Stimulated activated naive B cell treated with anti-CD40 and anti-IgM and Interleukin-4, amounts not matched to agents 10 μg/mL and 1 μg/mL and 100 μg/mL, for 72 hours (primary cell): ENCODE results near the gene ADCY4.
"Not testable (repeated sequence)": the region's sequence is repeated elsewhere in the genome, so short reads cannot be mapped to it uniquely, and the experiment has no call there.

Experiments
- ATAC-seq, 2 donors: fragments of 150-1000 bp; cut with Tn5 transposase; replicated peaks; 2 replicates each; pipeline ENCODE4 v1.10.0; 2021; ENCODE audit warnings: moderate library complexity in 1 of 2
- DNase-seq: peaks from one replicate; pipeline ENCODE4 v3.0.0; 2021
- H3K27ac Mint-ChIP-seq: one replicate; pipeline ENCODE4 v1.8.0; 2022; ENCODE audit warnings: mild to moderate bottlenecking, mixed read lengths
- H3K27me3 Mint-ChIP-seq, 2 donors: one replicate each; pipeline ENCODE4 v1.8.0; 2022; ENCODE audit warnings: mixed read lengths in 2 of 2
- H3K36me3 Mint-ChIP-seq, 2 donors: one replicate each; pipeline ENCODE4 v1.8.0; 2022; ENCODE audit warnings: mixed read lengths in 2 of 2, mild to moderate bottlenecking in 1 of 2
- H3K4me1 Mint-ChIP-seq, 2 donors: one replicate each; pipeline ENCODE4 v1.8.0; 2022; ENCODE audit warnings: mixed read lengths in 2 of 2, mild to moderate bottlenecking in 1 of 2
- H3K4me3 Mint-ChIP-seq, 2 donors: one replicate each; pipeline ENCODE4 v1.8.0; 2022; ENCODE audit warnings: mild to moderate bottlenecking in 2 of 2, mixed read lengths in 2 of 2, moderate library complexity in 1 of 2
- H3K9me3 Mint-ChIP-seq, 2 donors: one replicate each; pipeline ENCODE4 v1.8.0; 2022; ENCODE audit warnings: mixed read lengths in 2 of 2, mild to moderate bottlenecking in 1 of 2

ADCY4 gene

DNA sequence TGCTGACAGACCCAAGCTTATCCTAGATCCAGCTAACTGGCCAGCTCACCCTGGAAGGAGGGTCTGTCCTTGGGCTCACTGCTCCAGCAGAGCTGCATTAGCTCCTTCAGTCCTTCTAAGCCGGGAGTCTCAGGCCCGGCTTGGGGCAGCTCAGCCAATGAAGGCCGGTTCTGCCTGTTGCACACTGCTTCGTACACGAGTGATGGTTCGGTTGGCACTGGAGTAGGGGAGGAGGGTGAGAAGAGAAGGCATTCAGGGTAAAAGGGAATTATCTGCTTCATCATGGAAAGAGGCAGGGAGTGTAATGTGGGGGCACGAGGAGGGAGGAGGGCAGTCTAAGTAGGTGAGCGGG, 2.9 kb upstream of the ADCY4 start:
- ATAC-seq (no peak), DNase-seq (no peak)
- Mint-ChIP-seq H3K27me3 (peaks cover 22 to 24% of the 10 kb centered on the region in 2 donors), H3K9me3 (no peaks in the 10 kb centered on the region), H3K27ac (no peak overlapping the region), H3K4me3 (peak overlapping the region in 1 of 2 donors; percentile 36), H3K36me3 (peaks cover 16 to 25% of the 10 kb centered on the region in 2 donors), H3K4me1 (peaks cover 31 to 52% of the 10 kb centered on the region in 2 donors)

DNA sequence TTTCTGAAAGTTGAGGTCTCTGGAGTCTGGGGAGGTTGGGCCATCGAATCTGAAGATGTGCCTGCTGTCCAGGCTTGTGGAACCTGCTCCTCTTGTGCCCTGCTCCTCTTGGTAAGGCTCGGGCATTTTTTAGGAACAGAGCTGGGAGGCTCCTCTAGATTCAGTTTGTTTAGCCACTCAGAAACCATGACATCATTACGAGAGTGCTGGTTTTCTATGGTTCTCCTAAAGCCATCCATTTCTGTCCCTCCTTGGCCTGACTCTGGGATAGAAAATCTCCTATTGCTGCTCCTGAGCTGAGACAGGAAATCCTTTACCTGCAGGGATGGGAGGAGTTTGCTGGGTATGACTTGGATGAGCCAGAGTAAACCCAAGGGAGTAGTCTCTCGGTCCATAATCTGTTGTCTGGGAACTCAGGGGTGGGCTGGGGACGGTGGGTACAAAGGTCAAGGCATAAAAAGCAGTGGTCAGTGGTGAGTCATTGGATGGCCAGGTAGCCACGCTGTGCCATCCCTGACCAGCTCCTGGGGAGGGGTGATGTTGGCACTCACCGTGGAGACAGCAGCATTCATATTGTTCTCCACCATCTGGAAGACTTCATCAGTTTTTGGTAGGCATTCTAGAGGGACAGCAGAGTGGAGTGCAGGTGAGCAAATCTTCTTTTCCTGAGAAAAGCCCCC, 2.4 kb upstream of the ADCY4 start:
- ATAC-seq (no peak), DNase-seq (no peak)
- Mint-ChIP-seq H3K4me1 (peaks cover 35 to 57% of the 10 kb centered on the region in 2 donors), H3K9me3 (no peaks in the 10 kb centered on the region), H3K4me3 (no peak overlapping the region), H3K27ac (no peak overlapping the region), H3K36me3 (peaks cover 16 to 25% of the 10 kb centered on the region in 2 donors), H3K27me3 (peaks cover 21 to 29% of the 10 kb centered on the region in 2 donors)

GRCh38 chr14:24335461-24336171, 745 bp upstream of the ADCY4 start:
- DNase-seq: no peak
- no peak overlapping the region for H3K27ac Mint-ChIP-seq
- H3K4me3 Mint-ChIP-seq: peak overlapping the region in 1 of 2 donors; percentile 57
- peaks cover 38 to 65% of the 10 kb centered on the region in 2 donors for H3K4me1 Mint-ChIP-seq
- peaks cover 16 to 39% of the 10 kb centered on the region in 2 donors for H3K27me3 Mint-ChIP-seq
- H3K36me3 Mint-ChIP-seq: peaks cover 16 to 25% of the 10 kb centered on the region in 2 donors
- no peaks in the 10 kb centered on the region for H3K9me3 Mint-ChIP-seq
- no peak for ATAC-seq

DNA sequence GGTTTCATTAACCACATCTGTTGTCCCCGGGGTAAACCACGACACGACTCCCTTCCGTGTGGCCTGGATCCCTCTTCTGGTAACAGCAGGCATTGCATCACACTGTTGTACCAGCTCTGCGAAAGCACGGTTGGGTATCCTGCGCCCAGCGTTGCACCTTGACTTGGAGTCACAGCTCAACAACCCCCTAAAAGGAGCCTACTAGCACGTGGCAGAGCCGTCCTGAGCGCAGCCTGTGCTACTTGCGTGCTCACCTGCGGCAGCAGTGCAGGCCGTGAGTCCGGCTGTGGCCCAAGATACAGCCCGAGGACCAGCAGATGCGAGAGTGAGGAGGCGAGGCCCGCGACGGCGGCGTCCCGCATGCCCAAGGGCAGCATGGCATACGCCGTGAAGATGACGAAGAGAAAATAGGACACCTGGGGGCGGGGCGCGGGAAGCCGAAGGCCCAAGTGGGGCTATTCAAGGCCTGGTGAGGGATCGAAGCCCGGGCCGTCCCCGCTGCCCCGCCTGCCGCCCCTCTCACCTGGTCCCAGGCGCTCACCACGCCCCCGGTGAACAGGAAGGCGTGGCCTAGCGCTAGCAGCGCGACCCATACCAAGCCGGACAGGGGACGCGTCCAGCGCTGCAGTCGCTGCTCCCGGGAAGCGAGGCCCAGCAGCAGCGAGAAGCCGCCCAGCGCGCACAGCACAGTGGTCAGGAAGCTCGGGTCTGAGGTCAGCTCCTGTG, 2.4 kb downstream of the ADCY4 start:
- H3K27me3 Mint-ChIP-seq: peaks cover 16 to 39% of the 10 kb centered on the region in 2 donors
- H3K9me3 Mint-ChIP-seq: no peaks in the 10 kb centered on the region
- ATAC-seq (peak; percentile 88 to 91), DNase-seq (peak; percentile 84)
- peaks cover 10 to 15% of the 10 kb centered on the region in 2 donors for H3K36me3 Mint-ChIP-seq
- peaks cover 24 to 38% of the 10 kb centered on the region in 2 donors for H3K4me1 Mint-ChIP-seq
- peak overlapping the region; percentile 77 for H3K27ac Mint-ChIP-seq
- peak overlapping the region; percentile 82 to 87 for H3K4me3 Mint-ChIP-seq

GRCh38 chr14:24331731-24332267, 3.1 kb downstream of the ADCY4 start:
- no peak for ATAC-seq
- Mint-ChIP-seq H3K27ac (peak overlapping the region; percentile 77), H3K4me3 (peak overlapping the region; percentile 82 to 87), H3K4me1 (peaks cover 24 to 38% of the 10 kb centered on the region in 2 donors), H3K36me3 (peaks cover 4 to 13% of the 10 kb centered on the region in 2 donors), H3K27me3 (peaks cover 16 to 39% of the 10 kb centered on the region in 2 donors), H3K9me3 (no peaks in the 10 kb centered on the region)
- no peak for DNase-seq

DNA sequence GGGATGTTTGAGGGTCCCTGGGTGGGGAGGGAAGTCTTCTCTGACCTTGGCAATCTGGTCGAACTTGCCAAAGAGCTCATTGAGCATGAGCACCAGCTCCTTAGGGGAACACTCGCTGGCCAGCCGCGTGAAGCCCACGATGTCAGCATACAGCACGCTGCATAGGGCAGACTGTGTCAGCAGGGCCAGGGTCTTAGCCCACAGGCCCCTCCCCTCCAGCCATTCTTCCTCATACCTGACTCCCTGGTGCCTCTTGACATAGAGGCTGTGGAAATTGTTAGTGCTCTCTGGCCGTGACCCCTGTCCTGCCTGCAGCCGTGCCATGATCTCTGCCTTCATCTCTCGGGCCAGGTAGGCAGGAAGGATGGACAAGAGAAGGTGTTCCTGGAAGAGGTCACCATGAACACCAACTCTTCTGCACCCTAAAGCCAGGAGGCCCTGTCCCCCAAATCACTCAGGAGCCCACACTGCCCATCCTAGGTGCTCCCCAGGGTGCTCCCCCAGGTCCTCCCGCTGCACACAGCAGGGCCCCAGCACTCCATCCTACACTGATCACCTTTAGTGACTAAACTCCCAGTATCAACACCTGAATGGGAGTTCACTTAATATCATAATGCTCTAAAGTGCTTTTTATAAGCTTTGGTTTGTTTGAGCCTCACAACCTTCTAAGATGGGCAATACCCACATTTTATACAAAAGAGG, 3.7 kb downstream of the ADCY4 start:
- Mint-ChIP-seq H3K27me3 (peaks cover 16 to 39% of the 10 kb centered on the region in 2 donors), H3K27ac (no peak overlapping the region), H3K4me1 (peaks cover 24 to 38% of the 10 kb centered on the region in 2 donors)

GRCh38 chr14:24329736-24330135, 5.1 kb downstream of the ADCY4 start:
- no peak for ATAC-seq
- Mint-ChIP-seq H3K27me3 (peaks cover 9 to 31% of the 10 kb centered on the region in 2 donors), H3K36me3 (no peaks in the 10 kb centered on the region), H3K4me3 (no peak overlapping the region), H3K4me1 (peaks cover 18 to 30% of the 10 kb centered on the region in 2 donors), H3K27ac (no peak overlapping the region), H3K9me3 (no peaks in the 10 kb centered on the region)
- DNase-seq: no peak

More for the DNA sequence above, 3.7 kb downstream of the ADCY4 start:
- Mint-ChIP-seq H3K4me3 (no peak overlapping the region), H3K36me3 (peaks cover under 1 to 8% of the 10 kb centered on the region in 2 donors), H3K9me3 (no peaks in the 10 kb centered on the region)
- DNase-seq (no peak), ATAC-seq (no peak)

DNA sequence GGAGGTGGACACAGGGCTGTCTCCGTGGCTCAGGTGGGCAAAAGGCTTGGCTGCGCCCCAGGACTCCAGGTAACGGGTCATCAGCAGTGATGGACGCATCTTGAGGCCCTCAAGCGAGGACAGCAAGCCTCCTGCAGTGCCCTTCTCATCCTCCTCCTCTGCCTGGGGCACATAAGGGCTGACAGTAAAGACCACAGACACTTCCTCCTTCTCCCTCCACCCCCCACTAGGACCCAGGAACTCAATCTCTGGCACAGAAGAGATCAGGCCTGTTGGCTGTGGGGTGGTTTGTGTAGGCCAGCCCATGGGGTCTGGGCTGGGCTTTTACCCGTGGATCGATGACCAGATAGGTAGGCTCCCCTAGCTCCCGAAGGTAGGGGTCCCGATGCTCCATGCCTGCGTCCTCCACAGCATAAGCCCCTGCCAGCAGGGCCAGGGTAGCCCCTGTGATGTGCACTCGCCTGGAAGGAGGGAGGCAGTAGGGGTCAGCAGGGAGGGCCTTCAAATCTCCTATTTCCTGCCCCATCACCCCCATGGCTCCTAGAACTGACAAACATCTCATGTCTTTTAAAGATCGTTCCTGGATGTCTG, 5.7 kb downstream of the ADCY4 start:
- DNase-seq: no peak
- H3K9me3 Mint-ChIP-seq: no peaks in the 10 kb centered on the region
- peaks cover 11 to 25% of the 10 kb centered on the region in 2 donors for H3K27me3 Mint-ChIP-seq
- no peak overlapping the region for H3K4me3 Mint-ChIP-seq
- no peaks in the 10 kb centered on the region for H3K36me3 Mint-ChIP-seq
- ATAC-seq: no peak
- H3K27ac Mint-ChIP-seq: no peak overlapping the region
- H3K4me1 Mint-ChIP-seq: peaks cover 14 to 25% of the 10 kb centered on the region in 2 donors

DNA sequence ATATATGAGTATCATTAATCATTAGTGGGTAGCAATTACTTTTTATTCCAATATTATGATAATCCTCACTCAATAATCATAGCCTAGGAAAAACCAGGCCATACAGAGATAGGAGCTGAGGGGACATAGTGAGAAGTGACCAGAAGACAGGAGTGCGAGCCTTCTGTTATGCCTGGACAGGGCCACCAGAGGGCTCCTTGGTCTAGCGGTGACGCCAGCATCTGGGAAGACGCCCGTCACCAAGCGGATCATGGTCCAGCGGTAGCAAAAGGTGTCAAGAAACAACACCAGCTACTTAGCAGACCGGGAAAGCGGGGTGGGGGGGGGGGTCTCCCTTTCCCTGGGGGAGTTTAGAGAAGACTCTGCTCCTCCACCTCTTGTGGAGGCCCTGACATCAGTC, 7.0 kb downstream of the ADCY4 start:
- not testable (repeated sequence) for H3K27ac Mint-ChIP-seq, DNase-seq

GRCh38 chr14:24327303-24327702, 7.6 kb downstream of the ADCY4 start:
- Mint-ChIP-seq H3K4me1 (peaks cover 6 to 8% of the 10 kb centered on the region in 2 donors), H3K27me3 (peaks cover 13 to 15% of the 10 kb centered on the region in 2 donors), H3K27ac (no peak overlapping the region), H3K9me3 (no peaks in the 10 kb centered on the region), H3K4me3 (no peak overlapping the region), H3K36me3 (no peaks in the 10 kb centered on the region)
- ATAC-seq (no peak), DNase-seq (no peak)

More for the DNA sequence above, 7.0 kb downstream of the ADCY4 start:
- not testable (repeated sequence) for H3K9me3 Mint-ChIP-seq, H3K36me3 Mint-ChIP-seq, ATAC-seq, H3K4me3 Mint-ChIP-seq
- Mint-ChIP-seq H3K27me3 (peaks cover 12 to 16% of the 10 kb centered on the region in 2 donors), H3K4me1 (peaks cover 10 to 14% of the 10 kb centered on the region in 2 donors)

- DNase-seq (no peak), ATAC-seq (no peak)
- Mint-ChIP-seq H3K4me3 (no peak overlapping the region), H3K9me3 (no peaks in the 10 kb centered on the region), H3K36me3 (no peaks in the 10 kb centered on the region), H3K4me1 (peaks cover 0 to 3% of the 10 kb centered on the region in 2 donors), H3K27ac (no peak overlapping the region), H3K27me3 (peaks cover 9 to 16% of the 10 kb centered on the region in 2 donors)
Measured at GRCh38 chr14:24325963-24326362, 8.9 kb downstream of the ADCY4 start.

GRCh38 chr14:24325041-24325530, 9.8 kb downstream of the ADCY4 start:
- ATAC-seq: no peak
- Mint-ChIP-seq H3K36me3 (no peaks in the 10 kb centered on the region), H3K27ac (no peak overlapping the region), H3K4me3 (no peak overlapping the region), H3K4me1 (peaks cover 0 to 2% of the 10 kb centered on the region in 2 donors), H3K9me3 (no peaks in the 10 kb centered on the region), H3K27me3 (peaks cover 13 to 20% of the 10 kb centered on the region in 2 donors)
- no peak for DNase-seq

DNA sequence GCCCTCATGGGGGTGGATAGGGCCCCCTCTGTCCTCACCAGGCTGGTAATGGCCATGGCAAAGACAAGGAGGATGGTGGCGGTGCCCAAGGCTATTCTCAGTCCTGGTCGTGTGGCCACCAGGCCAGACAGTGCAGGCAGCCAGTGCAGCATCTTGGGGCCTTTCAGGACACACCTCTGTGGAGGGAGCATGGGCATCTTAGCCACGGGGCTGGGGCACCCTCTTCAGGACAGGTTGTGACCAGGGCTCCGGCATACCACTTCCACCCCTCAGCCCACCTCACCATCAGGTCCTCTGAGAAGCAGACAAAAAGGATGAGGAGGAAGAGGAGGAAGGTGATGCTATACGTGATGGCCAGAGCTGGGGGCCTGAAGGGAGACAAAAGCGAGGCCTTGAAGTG, 10.8 kb downstream of the ADCY4 start:
- no peak for DNase-seq
- Mint-ChIP-seq H3K27ac (no peak overlapping the region), H3K9me3 (no peaks in the 10 kb centered on the region), H3K4me3 (no peak overlapping the region), H3K27me3 (peaks cover 22 to 28% of the 10 kb centered on the region in 2 donors), H3K36me3 (no peaks in the 10 kb centered on the region), H3K4me1 (peaks cover 0 to 1% of the 10 kb centered on the region in 2 donors)
- ATAC-seq: peak in 1 of 2 donors; percentile 23
